ENCODE results near the gene EPDR1.

- TF ChIP-seq POLR2AphosphoS5 (IDR thresholded peaks at IDR 0.05) = no peak
- no peak for TF ChIP-seq CTCF (IDR thresholded peaks at IDR 0.05)
Observed at GRCh38 chr7:37973915-37974314, 53.5 kb downstream of the EPDR1 start.
